ENCODE data around the gene SYNPO. TPM values are rescaled to one million over a fixed set of nuclear protein-coding genes. Genes with fewer than 3 reads are reported as not detected.

Gene SYNPO
- total RNA-seq, 4 donors from 2014 or later: 20.4 to 54.0 (median 39.3) TPM

- no peak overlapping the region for H3K4me3 ChIP-seq
- no peaks in the 10 kb centered on the region for H3K27me3 ChIP-seq
- DNase-seq (ENCODE audit: extremely low spot score): no peak
- H3K9me3 ChIP-seq: no peaks in the 10 kb centered on the region
- no peak for TF ChIP-seq EP300 (IDR thresholded peaks at IDR 0.05)
- TF ChIP-seq POLR2A (IDR thresholded peaks at IDR 0.05; ENCODE audit: low read depth): no peak
- no peak for TF ChIP-seq CTCF (IDR thresholded peaks at IDR 0.05)
- TF ChIP-seq POLR2AphosphoS5 (IDR thresholded peaks at IDR 0.05): no peak
- intact Hi-C loops (cut with DNase I): no loop called here
- H3K36me3 ChIP-seq: no peaks in the 10 kb centered on the region
- WGBS: 86% methylated on average over 1 of the region's 1 CpG
- H3K27ac ChIP-seq (replicated peaks in 1 of 4): peak overlapping the region in 3 of 4 donors; percentile 70 to 86 (median 85)
- peaks cover 84 to 93% (median 90%) of the 10 kb centered on the region in 4 donors for H3K4me1 ChIP-seq
These were observed 24.0 kb upstream of the SYNPO start for GRCh38 chr5:150616506-150616905.

GRCh38 chr5:150618163-150618562, 22.3 kb upstream of the SYNPO start:
- Histone ChIP-seq H3K4me1 (peaks cover 71 to 79% (median 76%) of the 10 kb centered on the region in 4 donors), H3K9me3 (no peaks in the 10 kb centered on the region), H3K36me3 (no peaks in the 10 kb centered on the region), H3K27ac (replicated peaks in 1 of 4) (peak overlapping the region; percentile 1 to 66 (median 64)), H3K27me3 (no peaks in the 10 kb centered on the region), H3K4me3 (no peak overlapping the region)
- TF ChIP-seq EP300 (IDR thresholded peaks at IDR 0.05) (no peak), POLR2AphosphoS5 (IDR thresholded peaks at IDR 0.05) (no peak), CTCF (IDR thresholded peaks at IDR 0.05) (no peak), POLR2A (IDR thresholded peaks at IDR 0.05; ENCODE audit: low read depth) (no peak)
- intact Hi-C loops (cut with DNase I): no loop called here
- no peak for DNase-seq (ENCODE audit: extremely low spot score)
- 69% methylated on average over 2 of the region's 9 CpGs for WGBS

- TF ChIP-seq POLR2A (IDR thresholded peaks at IDR 0.05; ENCODE audit: low read depth) (no peak), CTCF (IDR thresholded peaks at IDR 0.05) (no peak), EP300 (IDR thresholded peaks at IDR 0.05) (no peak), POLR2AphosphoS5 (IDR thresholded peaks at IDR 0.05) (no peak)
- 59% methylated on average over 13 of the region's 17 CpGs for WGBS
- peaks cover 71 to 79% (median 76%) of the 10 kb centered on the region in 4 donors for H3K4me1 ChIP-seq
- intact Hi-C loops (cut with DNase I): no loop called here
- H3K36me3 ChIP-seq: no peaks in the 10 kb centered on the region
- peak overlapping the region; percentile 1 to 66 (median 64) for H3K27ac ChIP-seq (replicated peaks in 1 of 4)
- no peaks in the 10 kb centered on the region for H3K9me3 ChIP-seq
- DNase-seq (ENCODE audit: extremely low spot score): no peak
- H3K4me3 ChIP-seq: no peak overlapping the region
- no peaks in the 10 kb centered on the region for H3K27me3 ChIP-seq
These were observed 21.7 kb upstream of the SYNPO start for GRCh38 chr5:150618588-150619281.

- Histone ChIP-seq H3K27ac (replicated peaks in 1 of 4) (peak overlapping the region; percentile 1 to 66 (median 64)), H3K4me3 (no peak overlapping the region), H3K9me3 (no peaks in the 10 kb centered on the region), H3K4me1 (peaks cover 70 to 78% (median 74%) of the 10 kb centered on the region in 4 donors), H3K36me3 (no peaks in the 10 kb centered on the region), H3K27me3 (no peaks in the 10 kb centered on the region)
- 50% methylated on average over 18 of the region's 24 CpGs for WGBS
- intact Hi-C loops (cut with DNase I): no loop called here
- peak; percentile 49 for TF ChIP-seq POLR2AphosphoS5 (IDR thresholded peaks at IDR 0.05)
- no peak for TF ChIP-seq POLR2A (IDR thresholded peaks at IDR 0.05; ENCODE audit: low read depth)
- DNase-seq (ENCODE audit: extremely low spot score): no peak
These were observed 20.9 kb upstream of the SYNPO start for GRCh38 chr5:150619359-150620230.

GRCh38 chr5:150621301-150621700, 19.2 kb upstream of the SYNPO start:
- Histone ChIP-seq H3K27ac (replicated peaks in 1 of 4) (no peak overlapping the region), H3K4me3 (no peak overlapping the region), H3K9me3 (no peaks in the 10 kb centered on the region), H3K27me3 (no peaks in the 10 kb centered on the region), H3K4me1 (peaks cover 60 to 77% (median 71%) of the 10 kb centered on the region in 4 donors), H3K36me3 (no peaks in the 10 kb centered on the region)
- TF ChIP-seq POLR2AphosphoS5 (IDR thresholded peaks at IDR 0.05): no peak
- no peak for TF ChIP-seq POLR2A (IDR thresholded peaks at IDR 0.05; ENCODE audit: low read depth)
- TF ChIP-seq CTCF (IDR thresholded peaks at IDR 0.05): no peak
- TF ChIP-seq EP300 (IDR thresholded peaks at IDR 0.05): no peak
- no peak for DNase-seq (ENCODE audit: extremely low spot score)
- WGBS: 81% methylated on average over 5 of the region's 5 CpGs
- intact Hi-C loops (cut with DNase I): no loop called here
